OCI-LY1 (cell line): ENCODE measurements around the gene FUBP3.

ENCODE experiments used
- H2AFZ ChIP-seq: fragments of 200-600 bp; sonication (generic), shearing (Covaris generic); 2 replicates; pipeline ENCODE4 v1.6.0; 2014; ENCODE audit warnings: antibody characterized with exemption, mild to moderate bottlenecking, low read length
- H3F3A ChIP-seq: fragments of 200-600 bp; sonication (generic), shearing (Covaris generic); 2 replicates; pipeline ENCODE4 v1.6.0; 2014; ENCODE audit warnings: mild to moderate bottlenecking, antibody characterized with exemption, low read length, moderate library complexity; ENCODE audit not compliant: insufficient read depth
- H3K27ac ChIP-seq: fragments of 200-600 bp; sonication (generic); 2 replicates; pipeline ENCODE4 v1.5.1; 2014; ENCODE audit warnings: low read length, mixed run types, mild to moderate bottlenecking, low read depth; ENCODE audit not compliant: poor library complexity, severe bottlenecking
- H3K27me3 ChIP-seq: fragments of 200-600 bp; sonication (generic); 2 replicates; pipeline ENCODE4 v1.6.0; 2014; ENCODE audit warnings: antibody characterized with exemption, mild to moderate bottlenecking, low read length, moderate library complexity; ENCODE audit not compliant: insufficient read depth
- H3K36me3 ChIP-seq: fragments of 200-600 bp; sonication (generic); 2 replicates; pipeline ENCODE4 v1.6.1; 2014; ENCODE audit warnings: mild to moderate bottlenecking, antibody characterized with exemption, low read length, moderate library complexity, mixed read lengths; ENCODE audit not compliant: insufficient read depth
- H3K4me1 ChIP-seq: fragments of 200-600 bp; sonication (generic); 2 replicates; pipeline ENCODE4 v1.5.1; 2014; ENCODE audit warnings: mild to moderate bottlenecking, low read length, moderate library complexity; ENCODE audit not compliant: insufficient read depth, severe bottlenecking
- H3K4me2 ChIP-seq: fragments of 200-600 bp; sonication (generic), shearing (Covaris generic); 2 replicates; pipeline ENCODE4 v1.6.1; 2014; ENCODE audit warnings: low read length
- H3K4me3 ChIP-seq: fragments of 200-600 bp; sonication (generic); 2 replicates; pipeline ENCODE4 v1.5.1; 2014; ENCODE audit warnings: low read length, low read depth, mild to moderate bottlenecking, mixed read lengths; ENCODE audit not compliant: poor library complexity, severe bottlenecking
- H3K79me2 ChIP-seq: fragments of 200-600 bp; shearing (Covaris generic); 2 replicates; pipeline ENCODE4 v1.6.1; 2016; ENCODE audit warnings: mixed run types, low read length, mixed read lengths; ENCODE audit not compliant: insufficient read depth
- H3K9ac ChIP-seq: fragments of 200-600 bp; sonication (generic), shearing (Covaris generic); 2 replicates; pipeline ENCODE4 v1.6.1; 2014; ENCODE audit warnings: mild to moderate bottlenecking, low read length, mixed read lengths
- H3K9me2 ChIP-seq: fragments of 200-600 bp; sonication (generic), shearing (Covaris generic); 2 replicates; pipeline ENCODE4 v1.6.1; 2014; ENCODE audit warnings: low read depth, mild to moderate bottlenecking, low read length, mixed read lengths
- H3K9me3 ChIP-seq: fragments of 200-600 bp; shearing (Covaris generic); 2 replicates; pipeline ENCODE4 v1.6.1; 2014; ENCODE audit warnings: low read length, mixed read lengths
- H4K20me1 ChIP-seq: fragments of 200-600 bp; sonication (generic), shearing (Covaris generic); 2 replicates; pipeline ENCODE4 v1.6.0; 2016; ENCODE audit warnings: mild to moderate bottlenecking, low read length; ENCODE audit not compliant: insufficient read depth
- CTCF ChIP-seq: fragments of 200-600 bp; sonication (generic), shearing (Covaris generic); IDR thresholded peaks from 2 replicates; pipeline ENCODE4 v1.5.1; 2017; ENCODE audit warnings: mild to moderate bottlenecking, antibody characterized with exemption, low read length, moderate library complexity, mixed read lengths
- EZH2 ChIP-seq: fragments of 200-600 bp; sonication (generic), shearing (Covaris generic); IDR thresholded peaks from 2 replicates; pipeline ENCODE4 v1.8.0; 2017; ENCODE audit warnings: borderline replicate concordance, mixed run types, mild to moderate bottlenecking, antibody characterized with exemption, low read length, moderate library complexity, mixed read lengths

The FUBP3 gene

GRCh38 chr9:130634191-130634768, 54.9 kb downstream of the FUBP3 start:
- no peak overlapping the region for H3K4me2 ChIP-seq
- peaks cover 53% of the 10 kb centered on the region for H3K36me3 ChIP-seq
- H3K9ac ChIP-seq = no peak overlapping the region
- no peaks in the 10 kb centered on the region for H3K27me3 ChIP-seq
- TF ChIP-seq EZH2 (no peak), CTCF (no peak)
- H3K4me3 ChIP-seq = no peak overlapping the region
- H2AFZ ChIP-seq = no peak overlapping the region
- H3K4me1 ChIP-seq = no peaks in the 10 kb centered on the region
- no peaks in the 10 kb centered on the region for H4K20me1 ChIP-seq
- H3F3A ChIP-seq = no peaks in the 10 kb centered on the region
- no peaks in the 10 kb centered on the region for H3K9me2 ChIP-seq
- no peaks in the 10 kb centered on the region for H3K9me3 ChIP-seq
- H3K79me2 ChIP-seq = no peaks in the 10 kb centered on the region
- H3K27ac ChIP-seq = no peak overlapping the region

GRCh38 chr9:130634801-130635200, 55.4 kb downstream of the FUBP3 start:
- no peaks in the 10 kb centered on the region for H3K27me3 ChIP-seq
- no peaks in the 10 kb centered on the region for H3K9me3 ChIP-seq
- H3K36me3 ChIP-seq = peaks cover 49% of the 10 kb centered on the region

GRCh38 chr9:130635306-130635705, 55.9 kb downstream of the FUBP3 start:
- no peaks in the 10 kb centered on the region for H3K9me2 ChIP-seq
- no peak overlapping the region for H3K4me3 ChIP-seq
- no peaks in the 10 kb centered on the region for H4K20me1 ChIP-seq
- TF ChIP-seq CTCF (no peak), EZH2 (no peak)
- no peaks in the 10 kb centered on the region for H3K9me3 ChIP-seq
- H3K36me3 ChIP-seq = peaks cover 44% of the 10 kb centered on the region
- no peaks in the 10 kb centered on the region for H3K27me3 ChIP-seq
- H3K4me1 ChIP-seq = peaks cover under 1% of the 10 kb centered on the region
- H3K4me2 ChIP-seq = no peak overlapping the region
- H3K9ac ChIP-seq = no peak overlapping the region
- no peaks in the 10 kb centered on the region for H3K79me2 ChIP-seq
- no peaks in the 10 kb centered on the region for H3F3A ChIP-seq
- no peak overlapping the region for H3K27ac ChIP-seq
- H2AFZ ChIP-seq = no peak overlapping the region

More at GRCh38 chr9:130634801-130635200, 55.4 kb downstream of the FUBP3 start:
- Histone ChIP-seq H3K4me2 (no peak overlapping the region), H4K20me1 (no peaks in the 10 kb centered on the region), H3K27ac (no peak overlapping the region), H3F3A (no peaks in the 10 kb centered on the region), H3K4me1 (no peaks in the 10 kb centered on the region), H3K4me3 (no peak overlapping the region), H3K79me2 (no peaks in the 10 kb centered on the region), H2AFZ (no peak overlapping the region), H3K9ac (no peak overlapping the region), H3K9me2 (no peaks in the 10 kb centered on the region)
- TF ChIP-seq EZH2 (no peak), CTCF (no peak)
